ENCODE measurements around the gene CFAP300. TPM values are rescaled to one million over a fixed set of nuclear protein-coding genes. Genes with fewer than 3 reads are reported as not detected.
A peak's percentile ranks its signal among the peaks of the same experiment; 100 is the strongest.

Gene CFAP300
- 1.5 and 2.1 TPM in 2 replicates for total RNA-seq (2021; fragmentation: NEBNext Ultra II Directional; extraction: Animal tissue kit (Norgen Biotek cat#: 25700))
- 1.1 and 2.8 TPM in 2 replicates for polyA plus RNA-seq (2011; rRNA removed)
- polyA plus RNA-seq (2011; cell fraction: cytosol; rRNA removed): 2.4 TPM
- 1.6 TPM for polyA plus RNA-seq (2011; cell fraction: nucleus; rRNA removed)
- 2.2 to 3.7 TPM (median 2.3 TPM) in 4 replicates for polyA plus RNA-seq (2012, experiment 1 of 2)
- polyA plus RNA-seq (2012, experiment 2 of 2): 1.9 TPM
- 1.7 TPM for polyA plus RNA-seq (2013, experiment 1 of 2)
- 1.5 TPM for polyA plus RNA-seq (2013, experiment 2 of 2)
- 0.47 and 0.83 TPM in 2 replicates for polyA minus RNA-seq (2011; rRNA and poly(A)+ RNA removed)
- 0.51 TPM for polyA minus RNA-seq (2011; cell fraction: cytosol; rRNA and poly(A)+ RNA removed)
- 2.4 TPM for polyA minus RNA-seq (2011; cell fraction: nucleus; rRNA and poly(A)+ RNA removed)
- long read RNA-seq, experiment 1, partial matches to known transcripts: 0 of 2 reads
- long read RNA-seq, experiment 1, other reads (novel, unspliced or antisense): 0 of 2 reads
- long read RNA-seq, experiment 2: 0 reads

- no peak within 1 kb of the TSS for H3K27ac ChIP-seq (ENCODE audit: low read depth, low read length)
- H3K9ac ChIP-seq (replicated peaks in 1 of 4; ENCODE audit: extremely low read depth in 1 of 4, low read depth in 3 of 4, low read length in 3 of 4): peak within 1 kb of the TSS in 3 of 4 experiments; percentile 13 to 26 (median 25); a peak in 3 of 7 replicates
- H4K91ac ChIP-seq (replicated peaks; ENCODE audit: insufficient read length, low read length): no peak within 1 kb of the TSS
- peak within 1 kb of the TSS; percentile 91 for H4K8ac ChIP-seq (ENCODE audit: extremely low read depth, insufficient read depth, low read length)
- peak within 1 kb of the TSS; percentile 71 to 84 for H3K4me2 ChIP-seq (ENCODE audit: insufficient read depth in 1 of 2, low read depth in 2 of 2, low read length in 2 of 2)
- no peak within 1 kb of the TSS for H2BK120ac ChIP-seq (replicated peaks; ENCODE audit: low read depth, low read length)
- H3K79me2 ChIP-seq (ENCODE audit: control insufficient read depth in 1 of 2, insufficient read depth in 2 of 2, low read length in 2 of 2): no peaks in the 10 kb centered on the region
- H2BK15ac ChIP-seq (ENCODE audit: low read length): no peak within 1 kb of the TSS
- H3K4me3 ChIP-seq (ENCODE audit: extremely low read depth in 1 of 4, insufficient read depth in 2 of 4, low read depth in 3 of 4, low read length in 4 of 4): peak within 1 kb of the TSS; percentile 40 to 71 (median 48)
- H3K23ac ChIP-seq (ENCODE audit: insufficient read length): no peak within 1 kb of the TSS
- no peak within 1 kb of the TSS; the same call in none of the 2 replicates for H3K18ac ChIP-seq (ENCODE audit: extremely low read depth, low read length)
- H2AFZ ChIP-seq (ENCODE audit: low read length): peak within 1 kb of the TSS; percentile 91
- 6% methylated on average over 45 of the region's 45 CpGs; no CpG with 5 or more reads in 1 of the 2 experiments for WGBS, 2 experiments (ENCODE audit: extremely low coverage in 1 of 2, insufficient coverage in 1 of 2, insufficient read length in 1 of 2, insufficient replicate concordance in 2 of 2, low coverage in 1 of 2, low lambda C conversion rate in 2 of 2, missing lambda C conversion rate in 1 of 2)
- H3K23me2 ChIP-seq (ENCODE audit: low read depth, low read length): peaks cover 5% of the 10 kb centered on the region; the same call in 1 of the 2 replicates
- FAIRE-seq: no peak
- peaks cover 0 to 2% (median 0%) of the 10 kb centered on the region in 4 experiments; a peak in 1 of 7 replicates for H3K4me1 ChIP-seq (replicated peaks in 1 of 4; ENCODE audit: control insufficient read depth in 3 of 4, insufficient read depth in 4 of 4, low read length in 3 of 4)
- ChIA-PET POLR2A (ENCODE audit: partially characterized antibody) (interaction anchor here (1.0 kb wide), 1 partner anchor 40 kb away, joined by 5 read pairs; no protein-coding TSS in a partner anchor), CTCF (ENCODE audit: partially characterized antibody) (interaction anchor here (1.4 kb wide), 2 partner anchors 9 to 295 kb away, joined by 3 to 4 read pairs; no protein-coding TSS in a partner anchor)
- H2BK5ac ChIP-seq (ENCODE audit: low read depth, low read length): 0 out of 2 replicates have a peak within 1 kb of the TSS, but pooled peaks have one; percentile 10
- no peaks in the 10 kb centered on the region for H3K9me3 ChIP-seq (ENCODE audit: insufficient read depth in 2 of 2, low read depth in 1 of 2, low read length in 1 of 2)
- peak; percentile 15 to 85 for DNase-seq (ENCODE audit: low read depth in 1 of 2, low spot score in 2 of 2)
- H3K36me3 ChIP-seq (ENCODE audit: control insufficient read depth in 2 of 4, insufficient read depth in 4 of 4, low read length in 3 of 4): no peaks in the 10 kb centered on the region
- H2BK20ac ChIP-seq (ENCODE audit: low read length): no peak within 1 kb of the TSS
- no peaks in the 10 kb centered on the region for H4K20me1 ChIP-seq (replicated peaks in 1 of 2; ENCODE audit: control insufficient read depth in 1 of 2, insufficient read depth in 2 of 2, low read length in 2 of 2)
- H4K5ac ChIP-seq (ENCODE audit: insufficient read length, low read depth, low read length): peak within 1 kb of the TSS; percentile 26
- no peak within 1 kb of the TSS for H3K14ac ChIP-seq (ENCODE audit: insufficient read length)
- no peaks in the 10 kb centered on the region for H3K79me1 ChIP-seq (ENCODE audit: low read depth, low read length)
- no peak within 1 kb of the TSS for H3K56ac ChIP-seq (replicated peaks; ENCODE audit: insufficient read length, low read depth, low read length)
- H3K27me3 ChIP-seq (replicated peaks in 1 of 4; ENCODE audit: control insufficient read depth in 3 of 4, extremely low read depth in 1 of 4, insufficient read depth in 3 of 4, low read length in 3 of 4): no peaks in the 10 kb centered on the region; a peak in 3 of 7 replicates
- H3K4ac ChIP-seq (replicated peaks; ENCODE audit: insufficient read length, low read depth, low read length): no peak within 1 kb of the TSS
- no peak within 1 kb of the TSS for H2BK12ac ChIP-seq (ENCODE audit: low read depth, low read length)
- no peak within 1 kb of the TSS for H2AK5ac ChIP-seq (ENCODE audit: low read depth, low read length)
- TF ChIP-seq HDAC2 (IDR thresholded peaks at IDR 0.05; ENCODE audit: borderline replicate concordance in 1 of 2, low read depth in 2 of 2, low read length in 2 of 2): 0 out of 4 replicates have a peak, but pooled peaks of 1 of the 2 experiments have one; percentile 24
- peak in 1 of 2 experiments; percentile 63; a peak in 2 of 4 replicates for TF ChIP-seq SIN3A (conservative IDR thresholded peaks at IDR 0.05 in 1 of 2, IDR thresholded peaks at IDR 0.05 in 1 of 2; ENCODE audit: low read depth in 1 of 2, low read length in 2 of 2)
- TF ChIP-seq EGR1 (IDR thresholded peaks at IDR 0.05; ENCODE audit: borderline replicate concordance, low read depth, low read length): peak; percentile 40; the same call in 1 of the 2 replicates
- TF ChIP-seq SP4 (IDR thresholded peaks at IDR 0.05; ENCODE audit: low read length): 0 out of 2 replicates have a peak, but pooled peaks have one; percentile 42
- TF ChIP-seq, protein P1, sequence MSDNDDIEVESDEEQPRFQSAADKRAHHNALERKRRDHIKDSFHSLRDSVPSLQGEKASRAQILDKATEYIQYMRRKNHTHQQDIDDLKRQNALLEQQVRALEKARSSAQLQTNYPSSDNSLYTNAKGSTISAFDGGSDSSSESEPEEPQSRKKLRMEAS (IDR thresholded peaks at IDR 0.05): peak; percentile 72
- TF ChIP-seq RBBP5 (IDR thresholded peaks at IDR 0.05; ENCODE audit: borderline replicate concordance, low read depth, low read length): 0 out of 2 replicates have a peak, but pooled peaks have one; percentile 52
- TF ChIP-seq, protein P2, sequence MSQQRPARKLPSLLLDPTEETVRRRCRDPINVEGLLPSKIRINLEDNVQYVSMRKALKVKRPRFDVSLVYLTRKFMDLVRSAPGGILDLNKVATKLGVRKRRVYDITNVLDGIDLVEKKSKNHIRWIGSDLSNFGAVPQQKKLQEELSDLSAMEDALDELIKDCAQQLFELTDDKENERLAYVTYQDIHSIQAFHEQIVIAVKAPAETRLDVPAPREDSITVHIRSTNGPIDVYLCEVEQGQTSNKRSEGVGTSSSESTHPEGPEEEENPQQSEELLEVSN (IDR thresholded peaks at IDR 0.05): peak; percentile 87
Measured at GRCh38 chr11:102047305-102047924, at the start of gene CFAP300. Gene CFAP300 (plus strand): TSS chr11:102047437. CDS start chr11:102047471, 34 bp downstream.

Measured in H1 (cell line).